Measurements from ENCODE around the gene NFAM1.

Gene NFAM1

DNA sequence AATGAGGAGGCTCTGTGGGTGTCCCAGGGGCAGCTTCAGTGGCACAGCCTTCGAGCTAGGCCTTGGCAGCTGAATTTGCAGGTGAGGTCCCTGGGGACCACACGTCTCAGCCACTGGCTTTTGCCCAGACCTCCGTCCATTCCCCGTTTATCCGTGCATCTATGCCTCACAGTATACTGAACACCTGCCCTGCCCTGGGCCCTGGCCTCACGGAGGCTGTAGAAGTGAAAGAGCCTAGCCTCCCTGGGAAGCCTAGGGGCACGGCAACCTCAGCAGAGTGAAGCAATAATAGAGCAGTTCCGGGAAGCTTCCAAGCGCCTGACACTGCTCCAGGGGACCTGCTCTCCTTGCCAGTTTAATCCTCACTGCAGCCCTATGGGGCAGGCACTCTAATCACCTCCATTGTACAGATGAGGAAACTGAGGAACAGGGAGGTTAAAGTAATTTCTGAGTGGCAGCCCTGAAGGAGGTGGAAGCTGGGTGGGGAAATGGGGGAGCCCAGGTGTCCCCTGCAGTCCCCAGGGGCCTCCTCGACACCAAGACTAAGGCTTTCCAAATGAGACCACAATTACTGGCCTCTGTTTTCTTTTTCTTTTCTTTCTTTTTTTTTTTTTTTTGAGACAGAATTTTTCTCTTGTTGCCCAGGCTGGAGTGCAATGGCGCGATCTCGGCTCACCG is 2.7 kb upstream of the NFAM1 start:
- H3K4me3 ChIP-seq (replicated peaks in 1 of 2; ENCODE audit: low read depth in 2 of 2, low read length in 2 of 2) = no peak overlapping the region
- TF ChIP-seq, protein P1, sequence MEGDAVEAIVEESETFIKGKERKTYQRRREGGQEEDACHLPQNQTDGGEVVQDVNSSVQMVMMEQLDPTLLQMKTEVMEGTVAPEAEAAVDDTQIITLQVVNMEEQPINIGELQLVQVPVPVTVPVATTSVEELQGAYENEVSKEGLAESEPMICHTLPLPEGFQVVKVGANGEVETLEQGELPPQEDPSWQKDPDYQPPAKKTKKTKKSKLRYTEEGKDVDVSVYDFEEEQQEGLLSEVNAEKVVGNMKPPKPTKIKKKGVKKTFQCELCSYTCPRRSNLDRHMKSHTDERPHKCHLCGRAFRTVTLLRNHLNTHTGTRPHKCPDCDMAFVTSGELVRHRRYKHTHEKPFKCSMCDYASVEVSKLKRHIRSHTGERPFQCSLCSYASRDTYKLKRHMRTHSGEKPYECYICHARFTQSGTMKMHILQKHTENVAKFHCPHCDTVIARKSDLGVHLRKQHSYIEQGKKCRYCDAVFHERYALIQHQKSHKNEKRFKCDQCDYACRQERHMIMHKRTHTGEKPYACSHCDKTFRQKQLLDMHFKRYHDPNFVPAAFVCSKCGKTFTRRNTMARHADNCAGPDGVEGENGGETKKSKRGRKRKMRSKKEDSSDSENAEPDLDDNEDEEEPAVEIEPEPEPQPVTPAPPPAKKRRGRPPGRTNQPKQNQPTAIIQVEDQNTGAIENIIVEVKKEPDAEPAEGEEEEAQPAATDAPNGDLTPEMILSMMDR (IDR thresholded peaks at IDR 0.05; ENCODE audit: low read depth, low read length) = no peak
- DNase-seq (ENCODE audit: low read depth in 2 of 2) = no peak

DNA sequence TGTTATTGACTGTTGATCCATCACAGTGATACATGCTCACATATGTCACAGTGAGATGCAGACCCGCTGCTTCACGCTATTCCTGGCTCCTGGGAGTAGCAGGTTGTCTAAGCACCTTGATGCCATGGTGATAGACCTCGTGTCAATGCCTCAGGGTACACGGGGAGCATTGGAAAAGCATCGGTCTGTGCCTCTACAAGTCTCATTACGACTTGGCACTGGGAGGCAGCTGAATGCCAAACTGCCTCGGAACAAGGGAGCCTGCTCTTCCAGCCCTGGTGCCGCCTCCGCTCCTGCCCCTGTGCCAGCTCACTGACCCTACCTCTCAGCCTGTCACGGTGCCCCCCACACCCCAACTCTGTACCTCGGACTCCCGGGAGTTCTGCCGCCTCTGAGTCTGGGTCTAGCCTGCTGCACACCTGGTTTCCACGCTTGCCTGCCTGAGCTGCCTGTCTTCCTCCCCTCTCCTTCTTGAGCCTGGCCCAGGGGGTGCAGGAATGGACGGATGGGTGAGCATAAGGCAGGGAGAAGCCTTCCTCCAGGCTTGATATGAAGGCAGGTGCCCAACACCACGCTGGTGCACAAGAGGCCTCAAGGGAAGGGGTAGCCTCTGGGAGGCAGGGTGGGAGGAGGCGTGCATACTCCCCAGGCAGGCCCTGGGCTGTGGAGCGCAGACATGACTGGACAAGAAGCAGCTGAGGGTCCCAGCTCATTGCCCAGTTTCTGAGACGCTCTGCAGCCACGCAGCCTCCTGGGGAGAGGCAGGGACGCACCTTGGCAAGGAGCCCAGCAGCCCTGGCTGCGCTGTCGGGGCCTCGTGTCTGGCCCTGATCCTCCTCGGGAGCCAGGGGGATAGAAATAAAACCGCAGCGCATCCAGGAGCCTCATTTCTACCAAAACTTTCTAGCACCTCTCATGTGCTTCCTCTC is 1.8 kb upstream of the NFAM1 start:
- no peak overlapping the region for H3K4me3 ChIP-seq (replicated peaks in 1 of 2; ENCODE audit: low read depth in 2 of 2, low read length in 2 of 2)
- TF ChIP-seq, protein P1 (IDR thresholded peaks at IDR 0.05; ENCODE audit: low read depth, low read length) = no peak
- peak in 1 of 2 donors; percentile 17 for DNase-seq (ENCODE audit: low read depth in 2 of 2)

DNA sequence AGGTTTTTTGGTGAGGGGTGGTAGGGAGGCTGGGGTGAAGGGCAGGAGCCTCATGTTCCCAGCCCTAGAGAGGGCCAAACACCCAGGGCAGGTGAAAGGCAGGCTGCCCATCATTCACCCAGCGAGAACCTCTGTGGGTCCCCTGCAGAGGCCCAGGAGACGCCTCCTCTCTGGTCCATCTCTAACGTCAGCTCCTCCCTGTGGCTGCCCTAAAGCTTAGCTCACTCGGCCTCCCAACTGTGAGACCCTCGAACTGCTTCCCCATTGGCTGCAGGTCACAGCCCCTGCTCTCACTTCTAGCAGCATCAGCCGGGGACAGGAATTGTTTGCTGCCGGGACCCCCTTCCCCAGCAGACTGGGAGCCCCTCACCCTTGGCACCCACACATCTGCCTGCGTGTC is 615 bp upstream of the NFAM1 start:
- no peak overlapping the region for H3K4me3 ChIP-seq (replicated peaks in 1 of 2; ENCODE audit: low read depth in 2 of 2, low read length in 2 of 2)
- TF ChIP-seq, protein P1 (IDR thresholded peaks at IDR 0.05; ENCODE audit: low read depth, low read length) = no peak
- no peak for DNase-seq (ENCODE audit: low read depth in 2 of 2)

GRCh38 chr22:42431401-42432019 is 693 bp downstream of the NFAM1 start:
- no peak overlapping the region for H3K4me3 ChIP-seq (replicated peaks in 1 of 2; ENCODE audit: low read depth in 2 of 2, low read length in 2 of 2)
- no peak for DNase-seq (ENCODE audit: low read depth in 2 of 2)
- TF ChIP-seq, protein P1 (IDR thresholded peaks at IDR 0.05; ENCODE audit: low read depth, low read length) = no peak

GRCh38 chr22:42430528-42431125 is 1.6 kb downstream of the NFAM1 start:
- TF ChIP-seq, protein P1 (IDR thresholded peaks at IDR 0.05; ENCODE audit: low read depth, low read length) = no peak
- no peak for DNase-seq (ENCODE audit: low read depth in 2 of 2)
- H3K4me3 ChIP-seq (replicated peaks in 1 of 2; ENCODE audit: low read depth in 2 of 2, low read length in 2 of 2) = no peak overlapping the region

DNA sequence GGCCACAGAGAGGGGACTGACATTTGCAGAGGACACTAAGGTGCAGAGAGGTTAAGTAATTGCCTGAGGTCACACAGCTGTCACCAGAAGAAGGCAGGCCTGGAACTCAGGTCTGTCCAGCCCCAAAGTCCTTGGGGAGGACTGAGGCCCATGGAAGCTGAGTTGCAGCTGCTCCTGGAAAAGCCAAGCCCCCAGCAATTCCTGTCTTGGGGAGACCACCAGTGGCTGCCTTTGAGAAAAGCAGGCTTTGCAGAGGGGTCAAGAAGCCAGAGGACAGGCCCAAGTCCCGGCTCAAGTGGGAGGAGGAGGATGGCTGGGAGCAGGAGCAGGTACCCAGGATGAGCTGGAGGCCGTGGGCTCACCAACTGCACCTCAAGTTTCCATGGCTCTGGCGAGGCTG is 3.4 kb downstream of the NFAM1 start:
- no peak for DNase-seq (ENCODE audit: low read depth in 2 of 2)
- H3K4me3 ChIP-seq (replicated peaks in 1 of 2; ENCODE audit: low read depth in 2 of 2, low read length in 2 of 2) = no peak overlapping the region
- TF ChIP-seq, protein P1 (IDR thresholded peaks at IDR 0.05; ENCODE audit: low read depth, low read length) = no peak

Measured in cardiac fibroblast (primary cell).